H9 (cell line): ENCODE results near the gene MFN2. TPM values are rescaled to one million over a fixed set of nuclear protein-coding genes. Genes with fewer than 3 reads are reported as not detected.
A peak's percentile ranks its signal among the peaks of the same experiment; 100 is the strongest.

ENCODE experiments used
- DNase-seq: peaks from one replicate; pipeline ENCODE4 v3.0.0-alpha.2; 2017
- H2AFZ ChIP-seq: one replicate; pipeline ENCODE4 v1.6.1; 2013; ENCODE audit warnings: mild to moderate bottlenecking, low read length, control low read depth, moderate library complexity
- H2AK5ac ChIP-seq: 2 replicates; pipeline ENCODE4 v1.6.1; 2013; ENCODE audit warnings: low read length, control low read depth, mixed read lengths; ENCODE audit not compliant: insufficient read length
- H2BK120ac ChIP-seq: one replicate; pipeline ENCODE4 v1.6.1; 2013; ENCODE audit warnings: low read depth, mild to moderate bottlenecking, low read length, control low read depth, inconsistent platforms; ENCODE audit not compliant: poor library complexity, severe bottlenecking
- H2BK12ac ChIP-seq: 2 replicates; pipeline ENCODE4 v1.6.1; 2013; ENCODE audit warnings: low read length, control low read depth, mixed read lengths, low read depth; ENCODE audit not compliant: insufficient read length
- H2BK15ac ChIP-seq: 2 replicates; pipeline ENCODE4 v1.6.1; 2013; ENCODE audit warnings: low read depth, low read length, control low read depth
- H2BK20ac ChIP-seq: one replicate; pipeline ENCODE4 v1.6.1; 2013; ENCODE audit warnings: low read depth, mild to moderate bottlenecking, low read length, control low read depth, inconsistent platforms; ENCODE audit not compliant: poor library complexity, severe bottlenecking
- H2BK5ac ChIP-seq: 2 replicates; pipeline ENCODE4 v1.6.1; 2013; ENCODE audit warnings: low read length, control low read depth, mixed read lengths; ENCODE audit not compliant: insufficient read length
- H3K14ac ChIP-seq: 2 replicates; pipeline ENCODE4 v1.6.1; 2013; ENCODE audit warnings: low read length, control low read depth; ENCODE audit not compliant: insufficient read depth
- H3K18ac ChIP-seq: 2 replicates; pipeline ENCODE4 v1.6.1; 2013; ENCODE audit warnings: low read depth, mild to moderate bottlenecking, mixed read lengths, low read length, control low read depth; ENCODE audit not compliant: insufficient read length
- H3K23ac ChIP-seq: 2 replicates; pipeline ENCODE4 v1.6.1; 2013; ENCODE audit warnings: low read length, control low read depth, mixed read lengths, low read depth; ENCODE audit not compliant: insufficient read length
- H3K23me2 ChIP-seq: 2 replicates; pipeline ENCODE4 v1.6.1; 2013; ENCODE audit warnings: low read depth, mild to moderate bottlenecking, mixed read lengths, low read length, control low read depth; ENCODE audit not compliant: insufficient read length, poor library complexity, severe bottlenecking
- H3K27ac ChIP-seq: 2 replicates; pipeline ENCODE4 v1.5.1; 2013; ENCODE audit warnings: low read length, control low read depth, mixed read lengths, low read depth; ENCODE audit not compliant: insufficient read length
- H3K27me3 ChIP-seq: 2 replicates; pipeline ENCODE4 v1.6.1; 2013; ENCODE audit warnings: low read length, control low read depth, inconsistent platforms; ENCODE audit not compliant: insufficient read depth
- H3K4ac ChIP-seq: 2 replicates; pipeline ENCODE4 v1.6.1; 2013; ENCODE audit warnings: low read depth, mild to moderate bottlenecking, control low read depth, inconsistent platforms, low read length, moderate library complexity
- H3K4me1 ChIP-seq: 2 replicates; pipeline ENCODE4 v1.6.1; 2013; ENCODE audit warnings: low read length, control low read depth, inconsistent platforms; ENCODE audit not compliant: insufficient read depth
- H3K4me2 ChIP-seq: 2 replicates; pipeline ENCODE4 v1.6.1; 2013; ENCODE audit warnings: low read length, control low read depth, mixed read lengths; ENCODE audit not compliant: insufficient read length, insufficient read depth
- H3K56ac ChIP-seq: 2 replicates; pipeline ENCODE4 v1.6.1; 2013; ENCODE audit warnings: low read depth, mild to moderate bottlenecking, mixed read lengths, low read length, control low read depth; ENCODE audit not compliant: insufficient read length
- H3K79me1 ChIP-seq: 2 replicates; pipeline ENCODE4 v1.6.1; 2013; ENCODE audit warnings: low read depth, mild to moderate bottlenecking, moderate library complexity, low read length, control low read depth, inconsistent platforms; ENCODE audit not compliant: insufficient read depth, poor library complexity, severe bottlenecking
- H3K79me2 ChIP-seq: 2 replicates; pipeline ENCODE4 v1.6.1; 2013; ENCODE audit warnings: low read length, control low read depth, inconsistent platforms; ENCODE audit not compliant: insufficient read depth
- H3K9ac ChIP-seq: 2 replicates; pipeline ENCODE4 v1.6.1; 2013; ENCODE audit warnings: low read length, control low read depth, mixed read lengths; ENCODE audit not compliant: insufficient read length; ENCODE audit errors: extremely low read depth
- H3K9me3 ChIP-seq: one replicate; pipeline ENCODE4 v1.6.1; 2013; ENCODE audit warnings: low read depth, low read length, inconsistent platforms; ENCODE audit not compliant: control insufficient read depth
- H3T11ph ChIP-seq: one replicate; pipeline ENCODE4 v1.6.1; 2013; ENCODE audit warnings: mild to moderate bottlenecking, low read length, control low read depth, inconsistent platforms
- H4K20me1 ChIP-seq: one replicate; pipeline ENCODE4 v1.6.1; 2013; ENCODE audit not compliant: control insufficient read depth, insufficient read length, insufficient read depth
- H4K5ac ChIP-seq: 2 replicates; pipeline ENCODE4 v1.6.1; 2013; ENCODE audit warnings: low read depth, mild to moderate bottlenecking, mixed read lengths, low read length, control low read depth; ENCODE audit not compliant: insufficient read length
- H4K8ac ChIP-seq: replicated peaks from 2 replicates; pipeline ENCODE4 v1.6.1; 2013; ENCODE audit warnings: low read length, control low read depth, mixed read lengths, low read depth; ENCODE audit not compliant: insufficient read length
- H4K91ac ChIP-seq: 2 replicates; pipeline ENCODE4 v1.6.1; 2013; ENCODE audit warnings: low read depth, mild to moderate bottlenecking, moderate library complexity, mixed read lengths, low read length, control low read depth; ENCODE audit not compliant: insufficient read length
- H3K27ac Mint-ChIP-seq, 3 experiments: 2 replicates in 2 of 3; 3 replicates in 1 of 3; pipeline ENCODE4 v1.8.0; 2020 to 2021; ENCODE audit warnings: mixed read lengths in 3 of 3, mild to moderate bottlenecking in 1 of 3, moderate library complexity in 1 of 3
- H3K27me3 Mint-ChIP-seq: 2 replicates; pipeline ENCODE4 v1.8.0; 2021; ENCODE audit warnings: low read depth, mild to moderate bottlenecking, moderate library complexity, mixed read lengths
- H3K36me3 Mint-ChIP-seq, 3 experiments: 2 replicates in 2 of 3; 3 replicates in 1 of 3; pipeline ENCODE4 v1.8.0; 2020 to 2021; ENCODE audit warnings: low read depth in 3 of 3, mixed read lengths in 3 of 3; ENCODE audit not compliant: insufficient read depth in 1 of 3
- H3K4me1 Mint-ChIP-seq, 2 experiments: 2 replicates each; pipeline ENCODE4 v1.8.0; 2020; ENCODE audit warnings: mixed read lengths in 2 of 2
- H3K4me3 Mint-ChIP-seq, 2 experiments: 2 replicates in 1 of 2; 3 replicates in 1 of 2; pipeline ENCODE4 v1.8.0; 2020 to 2021; ENCODE audit warnings: mild to moderate bottlenecking in 2 of 2, mixed read lengths in 2 of 2, moderate library complexity in 1 of 2
- H3K9me3 Mint-ChIP-seq, 2 experiments: 2 replicates in 1 of 2; 3 replicates in 1 of 2; pipeline ENCODE4 v1.8.0; 2020; ENCODE audit warnings: mild to moderate bottlenecking in 2 of 2, mixed read lengths in 2 of 2, moderate library complexity in 1 of 2
- CTCF ChIP-seq: fragments of 200-600 bp; sonication (generic); conservative IDR thresholded peaks from 3 replicates; pipeline ENCODE4 v1.8.0; 2021; ENCODE audit warnings: antibody characterized with exemption, mild to moderate bottlenecking
- WGBS: extraction: QIAGEN DNeasy Blood & Tissue Kit; methylation state at CpG from one replicate; pipeline ENCODE4 v1.1.7; 2013; ENCODE audit warnings: missing lambda C conversion rate, low lambda C conversion rate, mixed read lengths; ENCODE audit not compliant: insufficient read length; ENCODE audit errors: extremely low coverage; 5-methylcytosine and 5-hydroxymethylcytosine counted together
- total RNA-seq: library from RNA; stranded (reverse); gene quantifications from 2 replicates; pipeline ENCODE4 v1.2.1, GENCODE V29; 2021

Gene MFN2
- total RNA-seq, 1 experiment from 2014 or later, result 61.4 TPM

- no peak overlapping the region for H2AFZ ChIP-seq
- H4K20me1 ChIP-seq, result no peaks in the 10 kb centered on the region
- no peaks in the 10 kb centered on the region for H3K9me3 ChIP-seq
- no peak overlapping the region for H3K27ac ChIP-seq
- H2BK15ac ChIP-seq, result no peak overlapping the region
- no peaks in the 10 kb centered on the region for H3K27me3 ChIP-seq
- no peak overlapping the region for H3K4me2 ChIP-seq
- Mint-ChIP-seq H3K4me3 (no peak overlapping the region), H3K4me1 (no peaks in the 10 kb centered on the region), H3K27me3 (no peaks in the 10 kb centered on the region), H3K36me3 (peaks cover 8 to 44% (median 27%) of the 10 kb centered on the region in 3 experiments; a peak in 6 of 7 replicates), H3K27ac (peak overlapping the region in 1 of 3 experiments; percentile 38; a peak in 1 of 7 replicates), H3K9me3 (no peaks in the 10 kb centered on the region)
- H3K4me1 ChIP-seq, result no peaks in the 10 kb centered on the region
- H4K8ac ChIP-seq, result no peak overlapping the region
- no peak overlapping the region for H3K23ac ChIP-seq
- no peaks in the 10 kb centered on the region for H3K23me2 ChIP-seq
- no peak overlapping the region for H4K5ac ChIP-seq
- H2BK120ac ChIP-seq, result no peak overlapping the region
- WGBS, result no CpG with 5 or more reads among the region's 3 CpGs
- no peak overlapping the region for H2BK12ac ChIP-seq
- H3K79me1 ChIP-seq, result no peaks in the 10 kb centered on the region
- DNase-seq, result no peak
- H3K79me2 ChIP-seq, result no peaks in the 10 kb centered on the region
- no peak overlapping the region for H3K18ac ChIP-seq
- no peak overlapping the region for H2BK5ac ChIP-seq
- no peak overlapping the region for H3K56ac ChIP-seq
- H2AK5ac ChIP-seq, result no peak overlapping the region
- no peak overlapping the region for H2BK20ac ChIP-seq
- no peak overlapping the region for H4K91ac ChIP-seq
- no peak overlapping the region for H3K4ac ChIP-seq
- no peak for TF ChIP-seq CTCF
- H3K9ac ChIP-seq, result no peak overlapping the region
- no peak overlapping the region for H3K14ac ChIP-seq
- H3T11ph ChIP-seq, result no peak overlapping the region
Observed at GRCh38 chr1:11963622-11964021, 16.6 kb upstream of the MFN2 start.
